Caco-2 (cell line): Measurements from ENCODE around the gene SCGB1D1. TPM values are rescaled to one million over a fixed set of nuclear protein-coding genes. Genes with fewer than 3 reads are reported as not detected.

Experiments
- BruUV-seq: library from RNA; stranded (reverse); fragments of 400-500 nt; replicated peaks from 2 replicates; lab custom pipeline; 2021; lab: Mats Ljungman, UMichigan
- CTCF ChIA-PET: fragments of 300-600 bp; sonication (Branson Sonifier 250); formaldehyde crosslinking; loops from one replicate; lab custom pipeline; 2022; ENCODE audit warnings: antibody characterized with exemption; lab: Charles Lee
- POLR2A ChIA-PET: fragments of 300-600 bp; sonication (Branson Sonifier 250); formaldehyde crosslinking; loops from one replicate; lab custom pipeline; 2022; ENCODE audit warnings: antibody characterized with exemption; lab: Charles Lee
- DNase-seq, 2 experiments: peaks; one replicate each; pipeline versions ENCODE4 v3.0.0 to v3.0.0-alpha.2; 2020 to 2022
- H3K27me3 ChIP-seq: replicated peaks from 2 replicates; pipeline ENCODE4 v1.6.0; 2011; ENCODE audit warnings: low read length; ENCODE audit not compliant: control insufficient read depth, insufficient read depth
- H3K36me3 ChIP-seq: 2 replicates; pipeline ENCODE4 v1.5.1; 2011; ENCODE audit warnings: low read length; ENCODE audit not compliant: control insufficient read depth, insufficient read depth
- H3K4me1 ChIP-seq: fragments of 250-450 bp; sonication (Bioruptor Pico); 2 replicates; pipeline ENCODE4 v1.5.1; 2020; ENCODE audit warnings: mild to moderate bottlenecking
- H3K4me3 ChIP-seq: 2 replicates; pipeline ENCODE4 v1.5.1; 2011; ENCODE audit warnings: low read depth, mild to moderate bottlenecking, control low read depth, low read length
- H3K9me3 ChIP-seq: fragments of 250-450 bp; sonication (Bioruptor Pico); 2 replicates; pipeline ENCODE4 v1.5.1; 2020; ENCODE audit warnings: mild to moderate bottlenecking, moderate library complexity
- H3K27ac Mint-ChIP-seq: one replicate; pipeline ENCODE4 v1.8.0; 2022; ENCODE audit warnings: mixed read lengths; ENCODE audit not compliant: unreplicated experiment
- H3K27me3 Mint-ChIP-seq: one replicate; pipeline ENCODE4 v1.8.0; 2022; ENCODE audit warnings: mixed read lengths; ENCODE audit not compliant: insufficient read depth, unreplicated experiment
- H3K36me3 Mint-ChIP-seq: one replicate; pipeline ENCODE4 v1.8.0; 2022; ENCODE audit warnings: mild to moderate bottlenecking, mixed read lengths; ENCODE audit not compliant: insufficient read depth, unreplicated experiment
- H3K4me1 Mint-ChIP-seq: one replicate; pipeline ENCODE4 v1.8.0; 2022; ENCODE audit warnings: low read depth, mixed read lengths; ENCODE audit not compliant: unreplicated experiment
- H3K4me3 Mint-ChIP-seq: one replicate; pipeline ENCODE4 v1.8.0; 2022; ENCODE audit warnings: mild to moderate bottlenecking, moderate library complexity, mixed read lengths; ENCODE audit not compliant: unreplicated experiment
- H3K9me3 Mint-ChIP-seq: one replicate; pipeline ENCODE4 v1.8.0; 2022; ENCODE audit warnings: mixed read lengths; ENCODE audit not compliant: unreplicated experiment
- CTCF ChIP-seq, 2 experiments: fragments of 200-600 bp in 1 of 2; IDR thresholded peaks; 1 replicate in 1 of 2; 2 replicates in 1 of 2; pipeline versions ENCODE4 v1.5.1 to v1.8.0; 2011 to 2022; ENCODE audit warnings: antibody characterized with exemption in 1 of 2, control low read depth in 1 of 2, inconsistent platforms in 1 of 2, low read depth in 1 of 2, low read length in 1 of 2, mild to moderate bottlenecking in 1 of 2, moderate library complexity in 1 of 2; ENCODE audit not compliant: insufficient read depth in 1 of 2, severe bottlenecking in 1 of 2, unreplicated experiment in 1 of 2
- intact Hi-C: fragments of 100-400 bp; cut with micrococcal nuclease; formaldehyde crosslinking; loops from one replicate; pipeline ENCODE4 v1.10.0; 2022; ENCODE audit not compliant: unreplicated experiment
- total RNA-seq: library from RNA; stranded (reverse); gene quantifications from 2 replicates; pipeline ENCODE4 v1.2.3, GENCODE V29; 2022

Gene SCGB1D1
- total RNA-seq, 1 experiment from 2014 or later = not detected

- no peaks in the 10 kb centered on the region for H3K9me3 ChIP-seq
- H3K27me3 ChIP-seq = no peaks in the 10 kb centered on the region
- H3K36me3 Mint-ChIP-seq = no peaks in the 10 kb centered on the region
- ChIA-PET CTCF (no interaction called here), POLR2A (no interaction called here)
- no peaks in the 10 kb centered on the region for H3K9me3 Mint-ChIP-seq
- H3K27me3 Mint-ChIP-seq = peaks cover 4% of the 10 kb centered on the region
- TF ChIP-seq CTCF (IDR thresholded peaks at IDR 0.05; ENCODE audit: insufficient read depth in 1 of 2, low read depth in 1 of 2, low read length in 1 of 2, severe bottlenecking in 1 of 2, unreplicated experiment in 1 of 2) = no peak
- no peak overlapping the region for H3K27ac Mint-ChIP-seq
- no TSS peak for BruUV-seq
- intact Hi-C loops = no loop called here
- H3K4me3 Mint-ChIP-seq = no peak overlapping the region
- H3K4me1 ChIP-seq = no peaks in the 10 kb centered on the region
- H3K4me3 ChIP-seq = no peak overlapping the region
- DNase-seq = no peak
- H3K36me3 ChIP-seq = no peaks in the 10 kb centered on the region
- no peaks in the 10 kb centered on the region for H3K4me1 Mint-ChIP-seq
These were observed 23.6 kb upstream of the SCGB1D1 start for GRCh38 chr11:62166371-62166770.

- no peaks in the 10 kb centered on the region for H3K4me1 Mint-ChIP-seq
- no peaks in the 10 kb centered on the region for H3K36me3 Mint-ChIP-seq
- H3K4me3 Mint-ChIP-seq = no peak overlapping the region
- POLR2A ChIA-PET = no interaction called here
- intact Hi-C loops = no loop called here
- Histone ChIP-seq H3K9me3 (no peaks in the 10 kb centered on the region), H3K4me1 (no peaks in the 10 kb centered on the region), H3K4me3 (no peak overlapping the region), H3K36me3 (no peaks in the 10 kb centered on the region), H3K27me3 (0 out of 2 replicates have a peak, but pooled peaks cover 1% of the 10 kb centered on the region)
- CTCF ChIA-PET = no interaction called here
- no peak overlapping the region for H3K27ac Mint-ChIP-seq
- peaks cover 14% of the 10 kb centered on the region for H3K27me3 Mint-ChIP-seq
- H3K9me3 Mint-ChIP-seq = no peaks in the 10 kb centered on the region
- no peak for TF ChIP-seq CTCF (IDR thresholded peaks at IDR 0.05; ENCODE audit: insufficient read depth in 1 of 2, low read depth in 1 of 2, low read length in 1 of 2, severe bottlenecking in 1 of 2, unreplicated experiment in 1 of 2)
- no peak for DNase-seq
- BruUV-seq = no TSS peak
These were observed 20.6 kb upstream of the SCGB1D1 start for GRCh38 chr11:62169448-62169847.

GRCh38 chr11:62169935-62170334, 20.1 kb upstream of the SCGB1D1 start:
- Mint-ChIP-seq H3K27ac (no peak overlapping the region), H3K36me3 (no peaks in the 10 kb centered on the region), H3K4me3 (no peak overlapping the region), H3K4me1 (no peaks in the 10 kb centered on the region), H3K9me3 (no peaks in the 10 kb centered on the region), H3K27me3 (peaks cover 16% of the 10 kb centered on the region)
- no peak for TF ChIP-seq CTCF (IDR thresholded peaks at IDR 0.05; ENCODE audit: insufficient read depth in 1 of 2, low read depth in 1 of 2, low read length in 1 of 2, severe bottlenecking in 1 of 2, unreplicated experiment in 1 of 2)
- no TSS peak for BruUV-seq
- H3K27me3 ChIP-seq = 0 out of 2 replicates have a peak, but pooled peaks cover 1% of the 10 kb centered on the region
- no peak overlapping the region for H3K4me3 ChIP-seq
- H3K9me3 ChIP-seq = no peaks in the 10 kb centered on the region
- CTCF ChIA-PET = no interaction called here
- POLR2A ChIA-PET = no interaction called here
- no peaks in the 10 kb centered on the region for H3K36me3 ChIP-seq
- DNase-seq = no peak
- intact Hi-C loops = no loop called here
- no peaks in the 10 kb centered on the region for H3K4me1 ChIP-seq
